Endodermal cell (in vitro differentiated cells): ENCODE measurements around the gene ARGFX. TPM values are rescaled to one million over a fixed set of nuclear protein-coding genes. Genes with fewer than 3 reads are reported as not detected.
"Not testable (repeated sequence)": the region's sequence is repeated elsewhere in the genome, so short reads cannot be mapped to it uniquely, and the experiment has no call there.

Source experiments
- DNase-seq: peaks from one replicate; pipeline ENCODE4 v3.0.0-alpha.2; 2017
- H3K27ac ChIP-seq: 2 replicates; pipeline ENCODE4 v1.5.1; 2013; ENCODE audit warnings: mild to moderate bottlenecking, low read depth, low read length, moderate library complexity
- H3K27me3 ChIP-seq: 2 replicates; pipeline ENCODE4 v1.6.1; 2013; ENCODE audit warnings: mild to moderate bottlenecking, low read length, moderate library complexity; ENCODE audit not compliant: insufficient read depth, control insufficient read depth, poor library complexity, severe bottlenecking
- H3K36me3 ChIP-seq: 2 replicates; pipeline ENCODE4 v1.7.0; 2013; ENCODE audit warnings: mild to moderate bottlenecking, low read length, moderate library complexity; ENCODE audit not compliant: control insufficient read depth, insufficient read depth
- H3K4me1 ChIP-seq: one replicate; pipeline ENCODE4 v1.7.0; 2013; ENCODE audit warnings: low read length; ENCODE audit not compliant: control insufficient read depth, insufficient read depth
- H3K4me3 ChIP-seq: 2 replicates; pipeline ENCODE4 v1.5.1; 2013; ENCODE audit warnings: mild to moderate bottlenecking, low read length, moderate library complexity
- H3K9ac ChIP-seq: 2 replicates; pipeline ENCODE4 v1.6.1; 2013; ENCODE audit warnings: mild to moderate bottlenecking, low read length, moderate library complexity; ENCODE audit not compliant: poor library complexity, severe bottlenecking; ENCODE audit errors: extremely low read depth
- H3K9me3 ChIP-seq: 2 replicates; pipeline ENCODE4 v1.6.1; 2013; ENCODE audit warnings: mild to moderate bottlenecking, low read length, moderate library complexity; ENCODE audit not compliant: control insufficient read depth
- H3K27ac Mint-ChIP-seq: 2 replicates; pipeline ENCODE4 v1.8.0; 2020; ENCODE audit warnings: mixed read lengths
- H3K27me3 Mint-ChIP-seq: 2 replicates; pipeline ENCODE4 v1.8.0; 2021; ENCODE audit warnings: mild to moderate bottlenecking, mixed read lengths; ENCODE audit not compliant: insufficient read depth
- H3K36me3 Mint-ChIP-seq: 2 replicates; pipeline ENCODE4 v1.8.0; 2020; ENCODE audit warnings: low read depth, mixed read lengths
- H3K4me1 Mint-ChIP-seq: 2 replicates; pipeline ENCODE4 v1.8.0; 2020; ENCODE audit warnings: mixed read lengths
- H3K4me3 Mint-ChIP-seq: 2 replicates; pipeline ENCODE4 v1.8.0; 2020; ENCODE audit warnings: mild to moderate bottlenecking, moderate library complexity, mixed read lengths
- H3K9me3 Mint-ChIP-seq: 2 replicates; pipeline ENCODE4 v1.8.0; 2020; ENCODE audit warnings: mild to moderate bottlenecking, mixed read lengths
- CTCF ChIP-seq: fragments of 200-600 bp; sonication (generic); conservative IDR thresholded peaks from 2 replicates; pipeline ENCODE4 v1.5.0; 2021; ENCODE audit warnings: antibody characterized with exemption, mild to moderate bottlenecking
- WGBS, 2 experiments: methylation state at CpG; one replicate each; pipeline versions ENCODE4 v1.1.5 to v1.1.7; 2013; ENCODE audit warnings: missing lambda C conversion rate in 2 of 2, mixed read lengths in 1 of 2; ENCODE audit not compliant: insufficient coverage in 1 of 2, insufficient read length in 1 of 2; 5-methylcytosine and 5-hydroxymethylcytosine counted together
- total RNA-seq, 2 donors: library from RNA; stranded (reverse); fragmentation: NEBNext Ultra II Directional in 1 of 2; extraction: Animal tissue kit (Norgen Biotek cat#: 25700) in 1 of 2; gene quantifications; 2 replicates in 1 of 2; 3 replicates in 1 of 2; pipeline ENCODE4 v1.2.1, GENCODE V29; 2021

Gene ARGFX
- total RNA-seq, 2 donors from 2014 or later: not detected

DNA sequence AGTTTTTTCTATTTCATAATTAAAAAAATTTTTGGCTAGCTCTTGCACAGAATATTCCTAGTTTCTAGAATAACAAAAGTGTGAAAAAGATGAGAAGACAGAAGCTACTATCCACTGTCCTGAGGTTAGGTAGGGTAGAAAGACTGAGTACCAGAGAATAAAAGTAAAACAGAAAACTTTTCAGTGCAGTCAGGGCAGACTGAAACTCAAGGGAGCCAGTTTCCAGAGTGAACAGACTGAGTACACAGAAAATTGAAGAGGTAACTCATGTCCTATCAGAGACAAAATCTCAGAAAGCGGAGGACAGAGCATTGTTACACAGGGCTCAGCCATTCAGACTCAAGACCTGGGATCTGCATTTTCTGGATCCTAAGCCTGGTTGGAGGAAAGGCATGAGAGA lies 16.7 kb downstream of the ARGFX start:
- H3K27me3 ChIP-seq: no peaks in the 10 kb centered on the region
- no peaks in the 10 kb centered on the region for H3K9me3 Mint-ChIP-seq
- no peaks in the 10 kb centered on the region for H3K4me1 ChIP-seq
- H3K36me3 ChIP-seq: no peaks in the 10 kb centered on the region
- no peak for DNase-seq
- H3K4me1 Mint-ChIP-seq: no peaks in the 10 kb centered on the region
- no peak overlapping the region for H3K27ac Mint-ChIP-seq
- no peak overlapping the region for H3K4me3 ChIP-seq
- H3K9me3 ChIP-seq: no peaks in the 10 kb centered on the region
- TF ChIP-seq CTCF: no peak
- no peaks in the 10 kb centered on the region for H3K36me3 Mint-ChIP-seq
- no peak overlapping the region for H3K9ac ChIP-seq
- no peak overlapping the region for H3K27ac ChIP-seq
- 92 to 100% methylated on average over 1 of the region's 1 CpG for WGBS, 2 experiments
- no peaks in the 10 kb centered on the region for H3K27me3 Mint-ChIP-seq
- no peak overlapping the region for H3K4me3 Mint-ChIP-seq

GRCh38 chr3:121592856-121593702 lies 25.3 kb downstream of the ARGFX start, which contains the start of gene FBXO40:
Gene FBXO40, plus strand, starts transcription at chr3:121593379. Its CDS starts 27,197 bp downstream, at chr3:121620576.
- peak; percentile 90 for DNase-seq
- Histone ChIP-seq H3K27ac (peak within 1 kb of the TSS; percentile 26), H3K9me3 (no peaks in the 10 kb centered on the region), H3K36me3 (no peaks in the 10 kb centered on the region), H3K4me1 (no peaks in the 10 kb centered on the region), H3K9ac (no peak within 1 kb of the TSS), H3K27me3 (no peaks in the 10 kb centered on the region), H3K4me3 (no peak within 1 kb of the TSS)
- Mint-ChIP-seq H3K36me3 (no peaks in the 10 kb centered on the region), H3K27me3 (no peaks in the 10 kb centered on the region), H3K4me1 (peaks cover 29% of the 10 kb centered on the region), H3K4me3 (no peak within 1 kb of the TSS), H3K9me3 (no peaks in the 10 kb centered on the region), H3K27ac (peak within 1 kb of the TSS; percentile 81)
- WGBS, 2 experiments: 33 to 37% methylated on average over 7 to 11 of the region's 11 CpGs
- peak; percentile 43 for TF ChIP-seq CTCF

DNA sequence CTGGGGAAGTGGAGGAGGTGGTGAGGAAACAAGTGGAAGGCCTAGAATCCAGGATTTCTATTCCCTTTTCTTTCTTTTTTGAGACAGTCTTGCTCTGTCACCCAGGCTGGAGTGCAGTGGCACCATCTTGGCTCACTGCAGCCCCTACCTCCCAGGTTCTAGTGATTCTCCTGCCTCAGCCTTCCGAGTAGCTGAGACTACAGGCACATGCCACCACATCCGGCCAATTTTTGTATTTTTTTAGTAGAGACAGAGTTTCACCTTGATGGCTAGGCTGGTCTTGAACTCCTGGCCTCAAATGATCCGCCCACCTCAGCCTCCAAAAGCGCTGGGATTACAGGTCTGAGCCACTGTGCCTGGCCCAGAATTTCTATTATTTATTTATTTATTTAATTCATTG lies 26.1 kb downstream of the ARGFX start:
- not testable (repeated sequence) for H3K4me3 Mint-ChIP-seq, H3K36me3 ChIP-seq, H3K4me3 ChIP-seq, H3K4me1 ChIP-seq, DNase-seq, H3K9me3 Mint-ChIP-seq, H3K9ac ChIP-seq, H3K9me3 ChIP-seq, H3K27me3 Mint-ChIP-seq, H3K27ac ChIP-seq, H3K27me3 ChIP-seq, H3K36me3 Mint-ChIP-seq
- 75 to 93% methylated on average over 1 to 4 of the region's 4 CpGs for WGBS, 2 experiments
- peaks cover 34% of the 10 kb centered on the region for H3K4me1 Mint-ChIP-seq
- peak overlapping the region; percentile 81 for H3K27ac Mint-ChIP-seq
